HG03060 (cell line): ENCODE results near the gene MSH3.
"Not testable (repeated sequence)": the region's sequence is repeated elsewhere in the genome, so short reads cannot be mapped to it uniquely, and the experiment has no call there.

ENCODE experiments used
- ATAC-seq: cut with Tn5 transposase; IDR thresholded peaks from one replicate; pipeline ENCODE4 v1.9.1; 2021; ENCODE audit warnings: low read depth, moderate number of reproducible peaks; ENCODE audit not compliant: unreplicated experiment

The MSH3 gene

GRCh38 chr5:80837679-80838078 lies 183.2 kb downstream of the MSH3 start:
- ATAC-seq: peak; percentile 71

DNA sequence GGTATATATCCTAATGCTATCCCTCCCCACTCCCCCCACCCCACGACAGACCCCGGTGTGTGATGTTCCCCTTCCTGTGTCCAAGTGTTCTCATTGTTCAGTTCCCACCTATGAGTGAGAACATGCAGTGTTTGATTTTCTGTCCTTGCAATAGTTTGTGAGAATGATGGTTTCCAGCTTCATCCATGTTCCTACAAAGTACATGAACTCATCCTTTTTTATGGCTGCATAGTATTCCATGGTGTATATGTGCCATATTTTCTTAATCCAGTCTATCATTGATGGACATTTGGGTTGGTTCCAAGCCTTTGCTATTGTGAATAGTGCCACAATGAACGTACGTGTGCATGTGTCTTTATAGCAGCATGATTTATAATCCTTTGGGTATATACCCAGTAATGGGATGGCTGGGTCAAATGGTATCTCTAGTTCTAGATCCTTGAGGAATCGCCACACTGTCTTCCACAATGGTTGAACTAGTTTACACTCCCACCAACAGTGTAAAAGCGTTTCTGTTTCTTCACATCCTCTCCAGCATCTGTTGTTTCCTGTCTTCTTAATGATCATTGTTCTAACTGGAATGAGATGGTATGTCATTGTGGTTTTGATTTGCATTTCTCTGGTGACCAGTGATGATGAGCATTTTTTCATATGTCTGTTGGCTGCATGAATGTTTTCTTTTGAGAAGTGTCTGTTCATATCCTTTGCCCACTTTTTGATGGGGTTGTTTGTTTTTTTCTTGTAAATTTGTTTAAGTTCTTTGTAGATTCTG lies 186.8 kb downstream of the MSH3 start:
- ATAC-seq: not testable (repeated sequence)

DNA sequence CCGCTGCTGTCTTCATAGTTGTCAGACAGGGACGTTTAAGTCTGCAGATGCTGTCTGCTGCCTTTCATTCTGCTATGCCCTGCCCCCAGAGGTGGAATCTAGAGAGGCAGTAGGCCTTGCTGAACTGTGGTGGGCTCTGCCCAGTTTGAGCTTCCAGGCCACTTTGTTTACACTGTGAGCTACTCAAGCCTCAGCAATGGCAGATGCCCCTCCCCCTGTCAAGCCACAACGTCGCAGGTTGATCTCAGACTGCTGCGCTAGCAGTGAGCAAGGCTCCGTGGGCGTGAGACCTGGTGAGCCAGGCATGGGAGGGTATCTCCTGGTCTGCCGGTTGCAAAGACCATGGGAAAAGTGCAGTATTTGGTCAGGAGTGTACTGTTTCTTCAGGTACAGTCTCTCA lies 192.0 kb downstream of the MSH3 start:
- ATAC-seq: not testable (repeated sequence)

DNA sequence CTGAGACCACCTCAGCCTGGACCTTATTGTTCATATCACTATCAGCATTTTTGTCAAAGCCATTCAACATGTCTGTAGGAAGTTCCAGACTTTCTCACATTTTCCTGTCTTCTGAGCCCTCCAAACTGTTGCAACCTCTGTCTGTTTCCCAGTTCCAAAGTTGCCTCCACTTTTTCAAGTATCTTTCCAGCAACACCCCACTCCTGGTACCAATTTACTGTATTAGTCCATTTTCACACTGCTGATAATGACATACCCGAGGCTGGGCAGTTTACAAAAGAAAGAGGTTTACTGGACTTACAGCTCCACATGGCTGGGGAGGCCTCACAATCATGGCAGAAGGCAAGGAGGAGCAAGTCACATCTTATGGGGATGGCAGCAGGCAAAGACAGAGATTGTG lies 195.7 kb downstream of the MSH3 start:
- ATAC-seq: not testable (repeated sequence)

DNA sequence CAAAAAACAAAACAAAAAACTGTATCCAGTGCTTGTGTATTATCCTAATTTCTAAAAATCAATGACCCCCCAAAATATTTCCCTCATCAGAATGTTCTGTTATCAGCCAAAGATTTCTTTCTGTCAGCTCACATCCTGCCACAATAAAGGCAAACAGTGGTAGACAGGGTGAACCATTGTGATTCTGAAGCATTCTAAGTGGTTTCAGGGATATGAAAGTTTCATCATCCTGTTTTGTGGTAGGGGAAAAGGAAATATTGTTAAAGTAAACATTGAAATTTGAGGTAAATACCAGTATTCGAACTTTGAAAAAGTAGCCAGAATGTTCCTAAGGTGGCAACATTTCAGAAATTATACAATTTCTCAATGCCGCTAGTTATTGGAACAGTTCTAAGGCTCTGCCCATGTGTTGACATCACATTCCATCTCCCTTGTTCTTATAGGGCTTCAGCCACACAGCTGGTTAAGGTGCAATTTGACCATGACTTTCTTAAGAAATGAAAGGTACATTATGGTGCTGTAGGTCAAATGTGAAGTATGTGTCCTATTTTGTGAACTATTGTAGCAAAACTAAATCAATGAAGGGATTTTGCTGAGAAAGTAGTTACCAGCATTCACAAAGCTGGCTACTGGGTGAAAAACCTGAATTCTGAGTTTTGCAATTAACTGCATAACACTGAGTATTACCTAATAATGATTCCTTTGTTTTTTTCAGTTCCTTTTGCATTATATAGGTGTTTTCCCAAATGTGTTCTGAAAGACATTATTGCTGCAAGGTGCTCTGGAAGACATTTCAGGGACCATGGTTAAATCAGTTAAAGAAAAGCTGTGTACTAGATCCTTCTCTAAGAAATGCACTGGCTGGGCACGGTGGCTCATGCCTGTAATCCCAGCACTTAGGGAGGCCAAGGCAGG lies 198.1 kb downstream of the MSH3 start:
- no peak for ATAC-seq

GRCh38 chr5:80853413-80853812 lies 199.0 kb downstream of the MSH3 start:
- ATAC-seq: no peak

GRCh38 chr5:80854583-80854982 lies 200.1 kb downstream of the MSH3 start:
- no peak for ATAC-seq

DNA sequence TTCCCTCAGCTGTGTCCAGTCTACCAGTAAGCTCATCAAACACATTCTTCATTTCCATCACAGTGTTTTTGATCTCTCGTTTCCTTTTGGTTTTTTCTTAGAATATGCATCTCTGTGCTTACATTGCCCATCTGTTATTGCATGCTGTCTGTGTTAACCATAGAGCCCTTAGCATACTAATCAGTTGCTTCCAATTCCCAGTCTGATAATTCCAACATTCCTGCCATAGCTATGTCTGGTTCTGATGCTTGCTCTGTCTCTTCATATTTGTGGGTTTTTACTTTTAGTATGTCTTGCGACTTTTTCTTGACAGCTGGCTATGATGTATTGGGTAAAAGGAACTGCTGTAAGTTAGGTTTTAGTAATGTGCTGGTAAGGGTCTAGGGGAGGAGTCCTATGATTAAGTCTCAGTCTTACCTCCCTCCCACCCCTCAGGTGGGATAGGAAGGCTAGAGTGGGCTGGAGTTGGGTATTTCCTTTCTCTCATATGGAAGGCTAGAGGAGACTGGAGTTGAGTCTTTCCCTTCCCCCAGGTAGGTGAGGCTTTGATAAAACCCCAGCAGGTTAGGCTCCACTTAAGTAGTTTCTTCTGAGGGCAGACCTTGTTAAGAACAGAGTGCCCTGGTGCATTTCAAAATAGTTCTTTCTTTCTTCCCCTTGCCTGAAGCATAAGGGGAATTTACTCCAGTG lies 206.6 kb downstream of the MSH3 start:
- ATAC-seq: no peak

DNA sequence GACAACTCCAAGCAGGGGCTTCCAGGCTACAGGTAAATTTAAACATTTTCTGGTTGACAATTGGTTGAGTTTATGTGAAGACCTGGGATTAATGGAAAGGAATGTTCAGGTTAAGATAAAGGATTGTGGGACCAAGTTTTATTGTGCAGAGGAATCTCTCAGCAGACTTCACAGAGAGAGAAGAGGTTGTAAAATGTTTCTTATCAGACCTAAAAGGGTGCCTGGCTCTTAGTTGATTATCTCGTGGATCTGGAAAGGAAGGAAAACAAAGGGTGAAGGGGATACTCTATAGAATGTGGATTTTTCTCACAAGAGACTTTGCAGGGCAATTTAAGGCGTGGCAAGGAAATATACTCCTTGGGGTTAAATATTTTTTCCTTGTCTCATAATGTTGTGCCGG lies 209.3 kb downstream of the MSH3 start:
- no peak for ATAC-seq

DNA sequence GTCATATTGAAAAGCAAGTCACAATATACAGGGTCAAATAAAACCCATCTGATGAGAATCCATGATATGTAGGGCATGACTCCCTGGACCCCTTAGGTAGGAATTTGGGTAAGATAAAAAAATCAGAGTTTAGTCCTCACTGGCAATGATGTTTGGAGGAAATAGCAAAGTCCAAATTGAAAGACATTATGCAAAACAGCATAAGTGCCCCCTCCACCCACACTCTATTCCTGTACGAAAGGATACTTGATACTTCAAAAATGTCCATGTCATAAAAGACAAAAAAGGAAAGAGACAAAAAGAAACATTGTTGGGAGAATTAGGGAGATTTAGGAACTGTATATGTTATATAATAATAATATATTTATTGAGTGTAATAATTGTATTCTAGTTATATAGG lies 209.7 kb downstream of the MSH3 start:
- no peak for ATAC-seq

- ATAC-seq: no peak
These were observed 210.4 kb downstream of the MSH3 start for GRCh38 chr5:80864706-80865435.

DNA sequence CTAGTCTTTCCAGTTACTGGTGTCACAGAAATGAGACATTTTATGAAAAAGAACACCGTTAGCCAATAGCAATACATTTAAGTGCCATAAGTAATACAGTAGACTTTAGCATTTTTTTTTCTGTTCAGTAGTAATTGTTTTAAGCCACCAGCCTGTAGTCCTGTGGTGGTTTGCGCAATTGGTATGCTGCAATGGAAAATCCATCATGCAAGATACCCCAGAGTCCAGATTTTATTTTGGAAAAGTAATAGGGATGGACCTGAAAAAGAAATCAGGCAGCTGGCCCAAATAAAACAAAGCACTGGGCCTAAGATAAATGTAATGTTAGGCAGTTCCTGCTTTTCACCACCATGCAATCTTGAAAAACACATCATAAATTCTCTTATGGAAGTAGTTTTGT lies 211.1 kb downstream of the MSH3 start:
- no peak for ATAC-seq

GRCh38 chr5:80866371-80866770 lies 211.9 kb downstream of the MSH3 start:
- no peak for ATAC-seq

DNA sequence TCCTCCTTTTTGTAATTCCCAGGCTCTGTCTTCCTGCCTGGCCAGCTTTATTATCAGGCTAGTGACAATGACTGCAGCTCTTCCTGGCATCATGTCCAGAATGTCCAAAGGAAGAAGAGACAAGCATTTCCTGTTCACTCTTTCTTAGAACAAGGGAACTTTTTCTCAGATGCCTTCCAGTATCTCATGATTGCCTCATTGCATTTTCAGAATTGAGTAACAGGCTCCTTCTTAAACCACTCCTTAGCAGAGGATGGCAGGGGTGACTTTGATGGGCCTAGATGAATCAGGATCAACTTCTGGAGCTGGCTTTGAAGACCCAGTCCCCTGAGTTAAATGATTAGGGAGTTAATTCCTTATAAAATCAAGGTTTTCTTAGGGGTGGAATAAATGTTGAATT lies 212.8 kb downstream of the MSH3 start:
- ATAC-seq: no peak

DNA sequence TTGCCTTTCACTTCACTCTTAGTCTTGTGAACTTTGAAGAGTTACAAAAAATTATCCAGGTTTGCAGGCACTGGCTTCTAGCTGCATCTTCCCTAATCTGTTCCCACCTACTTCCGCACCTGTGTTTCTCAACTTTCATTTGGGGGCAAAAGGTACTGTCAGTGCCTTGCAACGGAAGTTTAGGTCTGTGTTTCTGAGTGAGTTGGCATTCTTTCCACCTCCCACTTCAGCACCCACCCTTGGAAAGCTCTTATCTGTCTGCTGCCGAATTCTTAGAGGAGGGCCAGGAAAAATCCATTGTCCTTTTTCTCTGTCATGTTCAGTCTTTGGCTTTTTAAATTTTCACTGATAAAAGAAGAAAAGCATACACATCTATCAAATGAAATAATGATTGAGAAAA lies 216.0 kb downstream of the MSH3 start:
- no peak for ATAC-seq

DNA sequence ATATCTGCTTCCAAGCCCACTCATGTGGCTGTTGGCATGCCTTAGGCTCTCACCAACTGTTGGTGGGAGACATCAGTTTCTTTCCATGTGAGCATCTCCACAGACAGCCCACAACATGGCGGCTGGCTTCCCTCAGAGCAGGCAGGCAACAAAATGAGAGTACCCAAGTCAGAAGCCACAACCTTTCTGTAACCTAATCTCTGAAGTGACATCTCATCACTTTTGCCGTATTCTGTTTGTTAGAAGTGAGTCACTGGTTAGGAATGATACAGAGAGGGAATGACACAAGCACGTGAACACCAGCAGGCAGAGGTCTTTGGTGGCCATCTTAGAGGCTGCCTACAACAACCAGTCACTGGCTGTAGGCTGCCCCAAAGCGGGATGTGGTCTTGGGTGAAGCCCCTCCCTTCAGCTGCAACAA lies 217.1 kb downstream of the MSH3 start:
- ATAC-seq: no peak

DNA sequence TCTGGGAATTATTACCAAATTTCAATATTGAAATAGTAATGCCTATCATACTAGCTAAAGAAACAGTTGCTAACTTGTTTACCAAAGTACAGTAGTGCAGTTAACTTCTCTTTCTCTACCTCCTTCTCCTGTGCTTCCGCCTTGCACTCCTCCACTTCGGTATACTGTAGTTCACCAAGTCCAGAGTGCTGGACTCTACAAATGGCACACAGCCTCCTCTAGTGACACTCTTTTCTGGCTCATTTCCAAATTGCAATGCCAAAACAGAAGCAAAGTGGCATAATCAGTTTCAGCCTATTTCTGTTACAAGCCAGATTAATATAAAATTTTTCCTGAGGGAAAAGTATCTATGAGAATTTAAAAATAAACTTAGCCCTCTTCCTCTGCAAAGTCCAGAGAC lies 219.7 kb downstream of the MSH3 start:
- ATAC-seq: no peak

GRCh38 chr5:80877592-80877991 lies 223.1 kb downstream of the MSH3 start:
- no peak for ATAC-seq

DNA sequence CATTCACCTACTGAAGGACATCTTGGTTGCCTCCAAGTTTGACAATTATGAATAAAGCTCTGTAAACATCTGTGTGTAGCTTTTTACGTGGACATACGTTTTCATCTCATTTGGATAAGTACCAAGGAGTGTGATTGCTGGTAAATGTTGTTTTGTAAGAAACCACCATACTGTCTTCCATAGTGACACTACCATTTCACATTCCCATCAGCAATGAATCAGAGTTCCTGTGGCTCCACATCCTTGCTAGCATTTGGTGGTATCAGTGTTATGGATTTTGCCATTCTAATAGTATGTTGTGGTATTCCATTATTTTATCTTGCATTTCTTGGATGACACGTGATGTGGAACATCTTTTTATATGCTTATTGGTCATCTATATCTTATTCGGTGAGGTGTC lies 227.3 kb downstream of the MSH3 start:
- ATAC-seq: no peak

GRCh38 chr5:80883390-80883789 lies 228.9 kb downstream of the MSH3 start:
- ATAC-seq: not testable (repeated sequence)
